H9 (cell line): ENCODE data around the gene RASSF5. TPM values are rescaled to one million over a fixed set of nuclear protein-coding genes. Genes with fewer than 3 reads are reported as not detected.

Experiments used
- DNase-seq: peaks from one replicate; pipeline ENCODE4 v3.0.0-alpha.2; 2017
- H2AFZ ChIP-seq: one replicate; pipeline ENCODE4 v1.6.1; 2013; ENCODE audit warnings: mild to moderate bottlenecking, low read length, control low read depth, moderate library complexity
- H2AK5ac ChIP-seq: 2 replicates; pipeline ENCODE4 v1.6.1; 2013; ENCODE audit warnings: low read length, control low read depth, mixed read lengths; ENCODE audit not compliant: insufficient read length
- H2BK120ac ChIP-seq: one replicate; pipeline ENCODE4 v1.6.1; 2013; ENCODE audit warnings: low read depth, mild to moderate bottlenecking, low read length, control low read depth, inconsistent platforms; ENCODE audit not compliant: poor library complexity, severe bottlenecking
- H2BK12ac ChIP-seq: 2 replicates; pipeline ENCODE4 v1.6.1; 2013; ENCODE audit warnings: low read length, control low read depth, mixed read lengths, low read depth; ENCODE audit not compliant: insufficient read length
- H2BK15ac ChIP-seq: 2 replicates; pipeline ENCODE4 v1.6.1; 2013; ENCODE audit warnings: low read depth, low read length, control low read depth
- H2BK20ac ChIP-seq: one replicate; pipeline ENCODE4 v1.6.1; 2013; ENCODE audit warnings: low read depth, mild to moderate bottlenecking, low read length, control low read depth, inconsistent platforms; ENCODE audit not compliant: poor library complexity, severe bottlenecking
- H2BK5ac ChIP-seq: 2 replicates; pipeline ENCODE4 v1.6.1; 2013; ENCODE audit warnings: low read length, control low read depth, mixed read lengths; ENCODE audit not compliant: insufficient read length
- H3K14ac ChIP-seq: 2 replicates; pipeline ENCODE4 v1.6.1; 2013; ENCODE audit warnings: low read length, control low read depth; ENCODE audit not compliant: insufficient read depth
- H3K18ac ChIP-seq: 2 replicates; pipeline ENCODE4 v1.6.1; 2013; ENCODE audit warnings: low read depth, mild to moderate bottlenecking, mixed read lengths, low read length, control low read depth; ENCODE audit not compliant: insufficient read length
- H3K23ac ChIP-seq: 2 replicates; pipeline ENCODE4 v1.6.1; 2013; ENCODE audit warnings: low read length, control low read depth, mixed read lengths, low read depth; ENCODE audit not compliant: insufficient read length
- H3K23me2 ChIP-seq: 2 replicates; pipeline ENCODE4 v1.6.1; 2013; ENCODE audit warnings: low read depth, mild to moderate bottlenecking, mixed read lengths, low read length, control low read depth; ENCODE audit not compliant: insufficient read length, poor library complexity, severe bottlenecking
- H3K27ac ChIP-seq: 2 replicates; pipeline ENCODE4 v1.5.1; 2013; ENCODE audit warnings: low read length, control low read depth, mixed read lengths, low read depth; ENCODE audit not compliant: insufficient read length
- H3K27me3 ChIP-seq: 2 replicates; pipeline ENCODE4 v1.6.1; 2013; ENCODE audit warnings: low read length, control low read depth, inconsistent platforms; ENCODE audit not compliant: insufficient read depth
- H3K4ac ChIP-seq: 2 replicates; pipeline ENCODE4 v1.6.1; 2013; ENCODE audit warnings: low read depth, mild to moderate bottlenecking, control low read depth, inconsistent platforms, low read length, moderate library complexity
- H3K4me1 ChIP-seq: 2 replicates; pipeline ENCODE4 v1.6.1; 2013; ENCODE audit warnings: low read length, control low read depth, inconsistent platforms; ENCODE audit not compliant: insufficient read depth
- H3K4me2 ChIP-seq: 2 replicates; pipeline ENCODE4 v1.6.1; 2013; ENCODE audit warnings: low read length, control low read depth, mixed read lengths; ENCODE audit not compliant: insufficient read length, insufficient read depth
- H3K56ac ChIP-seq: 2 replicates; pipeline ENCODE4 v1.6.1; 2013; ENCODE audit warnings: low read depth, mild to moderate bottlenecking, mixed read lengths, low read length, control low read depth; ENCODE audit not compliant: insufficient read length
- H3K79me1 ChIP-seq: 2 replicates; pipeline ENCODE4 v1.6.1; 2013; ENCODE audit warnings: low read depth, mild to moderate bottlenecking, moderate library complexity, low read length, control low read depth, inconsistent platforms; ENCODE audit not compliant: insufficient read depth, poor library complexity, severe bottlenecking
- H3K79me2 ChIP-seq: 2 replicates; pipeline ENCODE4 v1.6.1; 2013; ENCODE audit warnings: low read length, control low read depth, inconsistent platforms; ENCODE audit not compliant: insufficient read depth
- H3K9ac ChIP-seq: 2 replicates; pipeline ENCODE4 v1.6.1; 2013; ENCODE audit warnings: low read length, control low read depth, mixed read lengths; ENCODE audit not compliant: insufficient read length; ENCODE audit errors: extremely low read depth
- H3K9me3 ChIP-seq: one replicate; pipeline ENCODE4 v1.6.1; 2013; ENCODE audit warnings: low read depth, low read length, inconsistent platforms; ENCODE audit not compliant: control insufficient read depth
- H3T11ph ChIP-seq: one replicate; pipeline ENCODE4 v1.6.1; 2013; ENCODE audit warnings: mild to moderate bottlenecking, low read length, control low read depth, inconsistent platforms
- H4K20me1 ChIP-seq: one replicate; pipeline ENCODE4 v1.6.1; 2013; ENCODE audit not compliant: control insufficient read depth, insufficient read length, insufficient read depth
- H4K5ac ChIP-seq: 2 replicates; pipeline ENCODE4 v1.6.1; 2013; ENCODE audit warnings: low read depth, mild to moderate bottlenecking, mixed read lengths, low read length, control low read depth; ENCODE audit not compliant: insufficient read length
- H4K8ac ChIP-seq: replicated peaks from 2 replicates; pipeline ENCODE4 v1.6.1; 2013; ENCODE audit warnings: low read length, control low read depth, mixed read lengths, low read depth; ENCODE audit not compliant: insufficient read length
- H4K91ac ChIP-seq: 2 replicates; pipeline ENCODE4 v1.6.1; 2013; ENCODE audit warnings: low read depth, mild to moderate bottlenecking, moderate library complexity, mixed read lengths, low read length, control low read depth; ENCODE audit not compliant: insufficient read length
- H3K27ac Mint-ChIP-seq, 3 experiments: 2 replicates in 2 of 3; 3 replicates in 1 of 3; pipeline ENCODE4 v1.8.0; 2020 to 2021; ENCODE audit warnings: mixed read lengths in 3 of 3, mild to moderate bottlenecking in 1 of 3, moderate library complexity in 1 of 3
- H3K27me3 Mint-ChIP-seq: 2 replicates; pipeline ENCODE4 v1.8.0; 2021; ENCODE audit warnings: low read depth, mild to moderate bottlenecking, moderate library complexity, mixed read lengths
- H3K36me3 Mint-ChIP-seq, 3 experiments: 2 replicates in 2 of 3; 3 replicates in 1 of 3; pipeline ENCODE4 v1.8.0; 2020 to 2021; ENCODE audit warnings: low read depth in 3 of 3, mixed read lengths in 3 of 3; ENCODE audit not compliant: insufficient read depth in 1 of 3
- H3K4me1 Mint-ChIP-seq, 2 experiments: 2 replicates each; pipeline ENCODE4 v1.8.0; 2020; ENCODE audit warnings: mixed read lengths in 2 of 2
- H3K4me3 Mint-ChIP-seq, 2 experiments: 2 replicates in 1 of 2; 3 replicates in 1 of 2; pipeline ENCODE4 v1.8.0; 2020 to 2021; ENCODE audit warnings: mild to moderate bottlenecking in 2 of 2, mixed read lengths in 2 of 2, moderate library complexity in 1 of 2
- H3K9me3 Mint-ChIP-seq, 2 experiments: 2 replicates in 1 of 2; 3 replicates in 1 of 2; pipeline ENCODE4 v1.8.0; 2020; ENCODE audit warnings: mild to moderate bottlenecking in 2 of 2, mixed read lengths in 2 of 2, moderate library complexity in 1 of 2
- WGBS: extraction: QIAGEN DNeasy Blood & Tissue Kit; methylation state at CpG from one replicate; pipeline ENCODE4 v1.1.7; 2013; ENCODE audit warnings: missing lambda C conversion rate, low lambda C conversion rate, mixed read lengths; ENCODE audit not compliant: insufficient read length; ENCODE audit errors: extremely low coverage; 5-methylcytosine and 5-hydroxymethylcytosine counted together
- total RNA-seq: library from RNA; stranded (reverse); gene quantifications from 2 replicates; pipeline ENCODE4 v1.2.1, GENCODE V29; 2021
- TF ChIP-seq, protein P1 (sequence below): fragments of 200-600 bp; sonication (generic); conservative IDR thresholded peaks from 3 replicates; pipeline ENCODE4 v1.8.0; 2021; ENCODE audit warnings: antibody characterized with exemption, mild to moderate bottlenecking

Gene RASSF5
- total RNA-seq, 1 experiment from 2014 or later = 0.50 TPM

DNA sequence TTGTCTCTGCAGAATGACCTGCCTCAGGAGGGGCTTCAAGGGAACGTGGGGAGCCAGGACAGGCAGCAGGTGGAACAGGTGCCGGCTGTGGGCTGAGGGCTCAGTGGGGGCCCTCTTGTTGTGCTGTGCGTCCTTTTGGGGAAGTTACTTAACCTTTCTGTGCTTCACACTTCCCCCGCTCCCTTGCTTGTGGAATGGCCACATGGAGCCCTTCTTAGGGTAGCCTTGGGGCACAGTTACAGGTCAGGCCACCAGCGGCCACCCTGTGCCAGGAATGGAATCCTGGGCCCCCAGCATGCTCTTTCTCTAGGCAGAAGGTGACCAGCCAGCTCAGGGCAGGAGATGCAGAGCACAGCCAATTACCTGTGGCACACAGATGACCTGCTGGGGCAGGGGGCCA, 34.4 kb upstream of the RASSF5 start:
- Histone ChIP-seq H4K20me1 (no peaks in the 10 kb centered on the region), H2BK5ac (no peak overlapping the region), H3K23ac (no peak overlapping the region), H2BK20ac (no peak overlapping the region), H3K79me1 (no peaks in the 10 kb centered on the region), H4K8ac (no peak overlapping the region), H3K4me2 (no peak overlapping the region), H3K27ac (no peak overlapping the region), H3K18ac (no peak overlapping the region), H3K79me2 (no peaks in the 10 kb centered on the region), H2BK15ac (no peak overlapping the region), H4K5ac (no peak overlapping the region), H2AFZ (no peak overlapping the region), H3K56ac (no peak overlapping the region), H2BK120ac (no peak overlapping the region), H3K9me3 (no peaks in the 10 kb centered on the region), H3K4me1 (peaks cover 12% of the 10 kb centered on the region; the same call in 1 of the 2 replicates), H3K27me3 (no peaks in the 10 kb centered on the region), H3T11ph (no peak overlapping the region), H2AK5ac (no peak overlapping the region), H3K9ac (no peak overlapping the region), H3K4ac (no peak overlapping the region), H4K91ac (no peak overlapping the region), H3K23me2 (peaks cover 11% of the 10 kb centered on the region), H2BK12ac (no peak overlapping the region), H3K14ac (no peak overlapping the region)
- TF ChIP-seq, protein P1, sequence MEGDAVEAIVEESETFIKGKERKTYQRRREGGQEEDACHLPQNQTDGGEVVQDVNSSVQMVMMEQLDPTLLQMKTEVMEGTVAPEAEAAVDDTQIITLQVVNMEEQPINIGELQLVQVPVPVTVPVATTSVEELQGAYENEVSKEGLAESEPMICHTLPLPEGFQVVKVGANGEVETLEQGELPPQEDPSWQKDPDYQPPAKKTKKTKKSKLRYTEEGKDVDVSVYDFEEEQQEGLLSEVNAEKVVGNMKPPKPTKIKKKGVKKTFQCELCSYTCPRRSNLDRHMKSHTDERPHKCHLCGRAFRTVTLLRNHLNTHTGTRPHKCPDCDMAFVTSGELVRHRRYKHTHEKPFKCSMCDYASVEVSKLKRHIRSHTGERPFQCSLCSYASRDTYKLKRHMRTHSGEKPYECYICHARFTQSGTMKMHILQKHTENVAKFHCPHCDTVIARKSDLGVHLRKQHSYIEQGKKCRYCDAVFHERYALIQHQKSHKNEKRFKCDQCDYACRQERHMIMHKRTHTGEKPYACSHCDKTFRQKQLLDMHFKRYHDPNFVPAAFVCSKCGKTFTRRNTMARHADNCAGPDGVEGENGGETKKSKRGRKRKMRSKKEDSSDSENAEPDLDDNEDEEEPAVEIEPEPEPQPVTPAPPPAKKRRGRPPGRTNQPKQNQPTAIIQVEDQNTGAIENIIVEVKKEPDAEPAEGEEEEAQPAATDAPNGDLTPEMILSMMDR = no peak
- DNase-seq = no peak
- H3K36me3 Mint-ChIP-seq = peaks cover 12 to 19% (median 14%) of the 10 kb centered on the region in 3 experiments; a peak in 5 of 7 replicates
- H3K4me3 Mint-ChIP-seq = peak overlapping the region in 1 of 2 experiments; percentile 3; a peak in 1 of 5 replicates
- H3K9me3 Mint-ChIP-seq = no peaks in the 10 kb centered on the region
- H3K4me1 Mint-ChIP-seq = peaks cover 48 to 54% of the 10 kb centered on the region in 2 experiments
- WGBS = no CpG with 5 or more reads among the region's 5 CpGs
- H3K27me3 Mint-ChIP-seq = peaks cover 13% of the 10 kb centered on the region
- H3K27ac Mint-ChIP-seq = no peak overlapping the region; a peak in 1 of 7 replicates
